Effector memory CD4-positive, alpha-beta T cell (primary cell): ENCODE data around the gene GPR15.

Experiments used
- DNase-seq, 3 donors: peaks; one replicate each; pipeline ENCODE4 v3.0.0-alpha.2; 2020
- H3K27ac ChIP-seq: 2 replicates; pipeline ENCODE4 v1.7.0; 2013; ENCODE audit warnings: mild to moderate bottlenecking, low read length, moderate library complexity; ENCODE audit not compliant: insufficient read depth, poor library complexity, severe bottlenecking
- H3K27me3 ChIP-seq: replicated peaks from 2 replicates; pipeline ENCODE4 v1.7.0; 2013; ENCODE audit warnings: mild to moderate bottlenecking, low read length; ENCODE audit not compliant: insufficient read depth, control insufficient read depth, poor library complexity, severe bottlenecking
- H3K36me3 ChIP-seq: 2 replicates; pipeline ENCODE4 v1.7.0; 2013; ENCODE audit warnings: mild to moderate bottlenecking, low read length, moderate library complexity; ENCODE audit not compliant: control insufficient read depth, insufficient read depth
- H3K4me1 ChIP-seq: 2 replicates; pipeline ENCODE4 v1.7.0; 2013; ENCODE audit warnings: low read length, mild to moderate bottlenecking; ENCODE audit not compliant: control insufficient read depth, insufficient read depth, poor library complexity, severe bottlenecking
- H3K4me3 ChIP-seq: 2 replicates; pipeline ENCODE4 v1.7.0; 2013; ENCODE audit warnings: low read length, low read depth, mild to moderate bottlenecking; ENCODE audit not compliant: insufficient read depth, poor library complexity, severe bottlenecking
- H3K9me3 ChIP-seq: 2 replicates; pipeline ENCODE4 v1.7.0; 2013; ENCODE audit warnings: mild to moderate bottlenecking, low read length, moderate library complexity; ENCODE audit not compliant: control insufficient read depth

Gene GPR15

DNA sequence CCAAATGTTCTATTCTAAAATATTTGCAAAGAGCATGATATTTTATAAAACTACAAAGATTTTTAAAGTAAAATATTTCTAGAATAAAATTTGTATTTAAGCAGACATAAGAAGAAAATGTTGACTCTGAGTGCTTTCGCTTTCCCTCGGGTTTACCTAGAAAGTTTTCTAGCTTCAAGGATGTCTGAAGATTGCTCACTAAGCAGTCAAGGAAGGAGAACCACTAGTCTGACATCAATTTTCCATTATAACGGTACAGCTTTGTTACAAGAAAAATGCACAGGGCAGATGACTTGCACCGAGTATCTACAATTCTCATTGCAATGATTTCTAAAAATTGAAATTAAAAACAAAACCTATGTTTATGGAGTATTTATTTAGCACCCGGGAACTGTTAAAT, 14.2 kb downstream of the GPR15 start:
- Histone ChIP-seq H3K36me3 (no peaks in the 10 kb centered on the region), H3K4me1 (no peaks in the 10 kb centered on the region), H3K4me3 (no peak overlapping the region), H3K27ac (peak overlapping the region; percentile 27), H3K27me3 (no peaks in the 10 kb centered on the region), H3K9me3 (no peaks in the 10 kb centered on the region)
- DNase-seq = no peak

DNA sequence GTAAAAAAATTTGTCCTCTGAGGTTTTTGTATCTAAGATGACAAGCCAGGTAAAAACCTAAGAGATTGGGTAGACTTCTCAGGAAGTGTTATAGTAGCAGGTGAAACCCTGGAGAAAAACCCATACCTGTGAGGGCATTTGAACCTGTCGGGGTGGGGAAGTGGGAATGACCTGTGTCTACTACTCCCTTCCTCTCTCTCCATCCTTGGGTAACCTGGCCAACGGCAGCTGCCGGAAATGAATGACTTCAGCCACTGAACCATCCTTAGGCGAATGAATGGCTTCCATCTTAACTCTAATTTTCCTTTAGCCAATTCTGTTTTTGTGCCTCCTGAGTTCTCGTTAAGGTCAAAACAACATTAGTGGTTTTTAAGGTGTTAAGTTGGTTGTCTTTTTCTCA, 16.8 kb downstream of the GPR15 start:
- no peaks in the 10 kb centered on the region for H3K27me3 ChIP-seq
- H3K4me3 ChIP-seq = no peak overlapping the region
- no peaks in the 10 kb centered on the region for H3K9me3 ChIP-seq
- DNase-seq = no peak
- no peak overlapping the region for H3K27ac ChIP-seq
- H3K4me1 ChIP-seq = peaks cover 10% of the 10 kb centered on the region
- no peaks in the 10 kb centered on the region for H3K36me3 ChIP-seq

DNA sequence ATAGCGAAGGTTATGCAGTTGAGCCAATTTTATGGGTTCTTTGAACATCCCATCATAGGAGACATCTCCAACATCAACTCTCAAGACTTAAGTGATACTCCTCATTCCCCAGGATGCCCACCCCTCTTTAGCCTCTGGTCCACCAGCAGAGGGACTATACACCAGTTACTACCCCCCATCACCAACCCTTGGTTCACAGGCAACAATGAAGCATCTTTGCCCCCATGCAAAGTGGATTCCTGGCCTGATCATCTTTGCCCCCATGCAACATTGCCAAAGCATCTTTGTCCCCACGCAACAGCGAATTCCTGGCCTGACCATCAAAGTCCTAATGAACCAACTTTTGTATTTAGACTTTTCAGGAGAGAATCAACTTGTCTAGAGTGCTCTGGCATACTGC, 19.1 kb downstream of the GPR15 start:
- Histone ChIP-seq H3K27ac (no peak overlapping the region), H3K9me3 (no peaks in the 10 kb centered on the region), H3K4me3 (no peak overlapping the region), H3K36me3 (no peaks in the 10 kb centered on the region), H3K4me1 (peaks cover 19% of the 10 kb centered on the region), H3K27me3 (no peaks in the 10 kb centered on the region)
- DNase-seq = no peak

DNA sequence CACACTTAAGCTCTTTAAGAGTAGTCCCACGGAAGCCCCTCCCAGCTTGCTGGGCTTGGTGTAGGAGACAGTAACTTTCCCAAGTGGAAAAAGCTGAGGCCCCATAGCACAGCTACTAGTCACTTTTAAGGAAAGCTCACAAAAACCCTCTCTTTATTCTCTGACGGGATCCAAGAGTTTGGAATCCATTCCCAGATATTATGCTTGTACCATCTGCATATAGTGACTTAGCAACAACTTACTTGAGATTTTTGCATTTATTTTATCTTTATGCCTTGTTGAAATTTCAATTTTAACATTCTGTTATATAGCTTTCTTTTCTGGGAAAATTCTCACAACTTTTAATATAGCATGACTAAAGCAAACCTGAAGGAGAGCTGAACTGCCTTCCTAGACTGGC, 19.5 kb downstream of the GPR15 start:
- no peak for DNase-seq
- no peak overlapping the region for H3K4me3 ChIP-seq
- no peaks in the 10 kb centered on the region for H3K36me3 ChIP-seq
- peaks cover 19% of the 10 kb centered on the region for H3K4me1 ChIP-seq
- no peak overlapping the region for H3K27ac ChIP-seq
- no peaks in the 10 kb centered on the region for H3K27me3 ChIP-seq
- no peaks in the 10 kb centered on the region for H3K9me3 ChIP-seq

DNA sequence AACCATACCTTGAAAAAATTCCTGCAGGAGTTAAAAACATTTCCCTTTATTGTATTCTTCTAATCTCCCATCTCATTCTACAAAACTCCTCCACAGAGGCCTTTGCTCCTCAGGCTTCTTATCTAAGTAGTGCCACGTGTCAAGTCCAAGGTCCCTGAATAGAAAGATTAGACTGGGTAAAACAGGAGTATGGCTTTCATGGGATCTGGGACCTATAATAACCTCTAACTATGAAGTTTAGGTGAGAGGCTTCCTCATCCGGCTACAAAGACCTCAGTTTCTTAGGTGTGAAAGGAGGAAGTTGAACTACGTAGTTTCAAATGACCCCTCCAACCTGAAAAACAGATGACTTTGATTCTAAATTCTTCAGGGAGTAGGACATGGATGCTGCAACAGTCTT, 20.0 kb downstream of the GPR15 start:
- H3K4me1 ChIP-seq = peaks cover 21% of the 10 kb centered on the region
- H3K4me3 ChIP-seq = no peak overlapping the region
- no peak overlapping the region for H3K27ac ChIP-seq
- H3K9me3 ChIP-seq = no peaks in the 10 kb centered on the region
- H3K36me3 ChIP-seq = no peaks in the 10 kb centered on the region
- no peaks in the 10 kb centered on the region for H3K27me3 ChIP-seq
- DNase-seq = no peak

DNA sequence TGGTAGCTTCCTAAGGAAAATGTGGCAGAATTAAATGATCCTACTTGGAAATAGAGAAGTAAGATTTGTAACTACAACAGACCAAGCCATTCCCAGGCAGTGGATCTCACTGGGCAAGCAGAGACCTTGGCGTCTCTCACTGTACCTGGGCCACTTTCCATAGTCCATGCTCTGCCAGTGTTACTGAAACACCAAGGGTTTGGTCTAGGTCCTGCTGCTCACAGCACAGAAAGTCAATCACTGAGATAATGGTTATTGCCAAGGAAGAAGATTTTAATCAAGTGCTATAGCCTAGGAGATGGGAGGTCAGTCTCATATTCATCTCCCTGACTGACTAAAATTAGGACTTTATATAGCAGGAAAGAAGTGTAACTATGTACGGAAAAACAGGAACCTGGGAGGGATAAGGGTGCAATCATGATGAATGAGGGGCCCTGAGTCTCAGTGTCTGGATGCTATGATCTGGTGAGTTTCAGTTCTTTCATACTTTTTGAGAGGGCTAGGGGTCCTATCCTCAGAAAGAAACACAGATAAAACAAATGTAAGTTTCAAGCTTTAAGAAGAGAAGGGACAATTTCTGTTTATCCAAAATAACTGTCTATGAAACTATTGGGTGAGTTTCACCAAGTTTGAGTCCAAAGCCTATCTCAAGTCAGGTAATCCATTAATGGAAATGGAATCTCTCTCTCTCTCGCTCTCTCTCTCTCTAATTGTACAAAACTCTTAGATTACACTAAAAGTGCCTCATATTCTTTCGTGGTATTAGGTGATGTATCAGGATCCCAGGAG, 20.6 kb downstream of the GPR15 start:
- Histone ChIP-seq H3K27me3 (no peaks in the 10 kb centered on the region), H3K36me3 (no peaks in the 10 kb centered on the region), H3K27ac (peak overlapping the region; percentile 20), H3K9me3 (no peaks in the 10 kb centered on the region), H3K4me1 (peaks cover 27% of the 10 kb centered on the region), H3K4me3 (no peak overlapping the region)
- no peak for DNase-seq

DNA sequence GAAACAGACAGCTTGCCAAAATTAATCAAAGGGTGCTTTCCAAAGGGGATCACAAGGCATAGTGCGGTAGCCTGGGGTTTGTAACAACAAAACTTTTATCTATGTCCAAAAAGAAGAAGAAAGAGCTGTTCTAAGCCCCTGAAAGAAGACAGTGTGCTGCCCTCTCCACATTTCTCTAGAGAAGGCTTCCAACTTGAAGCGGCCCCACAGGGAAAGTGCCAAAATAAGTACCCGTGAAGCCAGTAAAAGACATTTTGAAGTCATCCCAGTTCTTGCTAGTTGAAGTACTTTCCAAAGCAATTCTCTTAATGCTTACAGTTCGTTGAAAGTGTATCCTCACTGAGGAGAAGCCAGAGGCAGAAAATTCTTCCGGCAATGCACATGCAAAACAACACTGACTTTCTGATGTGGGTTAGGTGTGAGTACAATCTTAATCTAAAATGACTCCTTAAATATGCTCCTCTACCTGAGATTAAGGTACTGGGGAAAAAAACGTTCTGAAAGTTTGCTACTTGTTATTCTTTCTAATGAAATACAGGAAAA, 21.3 kb downstream of the GPR15 start:
- Histone ChIP-seq H3K4me1 (peaks cover 31% of the 10 kb centered on the region), H3K36me3 (no peaks in the 10 kb centered on the region), H3K27ac (peak overlapping the region; percentile 20), H3K9me3 (no peaks in the 10 kb centered on the region), H3K27me3 (no peaks in the 10 kb centered on the region), H3K4me3 (no peak overlapping the region)
- DNase-seq = no peak

DNA sequence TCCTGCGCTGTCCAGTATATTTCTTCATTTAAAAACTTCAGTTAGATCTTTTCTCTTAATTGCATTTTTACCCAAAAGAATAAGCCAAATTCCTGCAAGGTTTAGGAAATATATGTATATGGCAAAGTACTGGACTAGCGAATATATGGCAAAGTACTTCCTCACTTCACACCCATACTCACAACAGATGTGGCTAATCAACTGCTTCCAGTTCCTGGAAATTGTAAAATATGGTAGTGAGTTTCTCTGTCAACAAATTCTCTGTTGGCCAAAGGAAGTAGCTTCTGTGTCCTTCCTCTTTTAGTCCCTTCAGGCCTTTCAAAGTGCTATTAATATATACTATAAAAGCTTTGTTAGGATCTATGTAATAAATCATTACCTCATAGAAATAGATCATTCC, 22.0 kb downstream of the GPR15 start:
- Histone ChIP-seq H3K27me3 (no peaks in the 10 kb centered on the region), H3K36me3 (no peaks in the 10 kb centered on the region), H3K27ac (no peak overlapping the region), H3K9me3 (no peaks in the 10 kb centered on the region), H3K4me3 (no peak overlapping the region), H3K4me1 (peaks cover 31% of the 10 kb centered on the region)
- no peak for DNase-seq

DNA sequence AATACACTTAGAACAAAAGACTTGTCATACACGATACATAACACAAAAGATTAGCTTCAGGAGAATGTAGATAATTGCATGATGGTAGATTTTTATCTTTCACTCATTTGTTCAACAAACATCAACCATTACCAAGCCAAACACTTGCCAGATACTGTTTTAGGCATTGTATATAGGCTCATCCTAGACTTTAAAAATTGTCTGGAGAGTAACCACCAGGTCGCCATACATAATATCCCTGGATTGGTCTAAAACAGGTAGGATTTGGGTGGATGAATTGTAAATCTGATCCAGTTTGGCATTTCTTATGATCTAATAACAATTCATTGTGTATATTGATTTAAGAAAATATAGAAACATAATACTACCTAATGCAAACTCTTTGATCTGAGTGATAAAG, 22.8 kb downstream of the GPR15 start:
- Histone ChIP-seq H3K27ac (peak overlapping the region; percentile 79), H3K4me3 (no peak overlapping the region), H3K27me3 (no peaks in the 10 kb centered on the region)

DNA sequence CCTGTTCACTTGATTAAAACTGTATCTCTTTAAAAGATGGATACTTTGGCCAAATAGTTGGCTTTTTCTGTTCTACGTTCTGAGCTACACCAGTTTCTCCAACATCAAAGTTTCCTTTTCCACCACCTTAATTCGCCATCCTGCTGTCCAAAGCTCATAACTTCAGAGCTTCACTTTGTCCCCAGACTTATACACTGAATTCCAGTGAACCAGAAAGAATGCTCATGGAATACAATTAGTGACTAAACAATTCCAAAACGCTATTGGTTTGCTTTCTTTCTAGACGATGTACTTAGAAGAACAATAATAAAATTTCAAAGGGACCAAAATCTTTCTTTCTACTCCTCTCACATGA, 23.2 kb downstream of the GPR15 start:
- H3K9me3 ChIP-seq = no peaks in the 10 kb centered on the region
- peaks cover 31% of the 10 kb centered on the region for H3K4me1 ChIP-seq
- no peaks in the 10 kb centered on the region for H3K36me3 ChIP-seq
- DNase-seq = no peak
- no peaks in the 10 kb centered on the region for H3K27me3 ChIP-seq
- H3K4me3 ChIP-seq = no peak overlapping the region
- H3K27ac ChIP-seq = peak overlapping the region; percentile 79

More for the DNA sequence above, 22.8 kb downstream of the GPR15 start:
- no peak for DNase-seq
- H3K9me3 ChIP-seq = no peaks in the 10 kb centered on the region
- peaks cover 31% of the 10 kb centered on the region for H3K4me1 ChIP-seq
- no peaks in the 10 kb centered on the region for H3K36me3 ChIP-seq
